GM18909 (cell line): ENCODE results near the gene SDF4.
"Not testable (repeated sequence)": the region's sequence is repeated elsewhere in the genome, so short reads cannot be mapped to it uniquely, and the experiment has no call there.

Source experiments
- ATAC-seq: cut with Tn5 transposase; IDR thresholded peaks from one replicate; pipeline ENCODE4 v1.9.1; 2021; ENCODE audit warnings: mild to moderate bottlenecking; ENCODE audit not compliant: unreplicated experiment, poor library complexity

The SDF4 gene

DNA sequence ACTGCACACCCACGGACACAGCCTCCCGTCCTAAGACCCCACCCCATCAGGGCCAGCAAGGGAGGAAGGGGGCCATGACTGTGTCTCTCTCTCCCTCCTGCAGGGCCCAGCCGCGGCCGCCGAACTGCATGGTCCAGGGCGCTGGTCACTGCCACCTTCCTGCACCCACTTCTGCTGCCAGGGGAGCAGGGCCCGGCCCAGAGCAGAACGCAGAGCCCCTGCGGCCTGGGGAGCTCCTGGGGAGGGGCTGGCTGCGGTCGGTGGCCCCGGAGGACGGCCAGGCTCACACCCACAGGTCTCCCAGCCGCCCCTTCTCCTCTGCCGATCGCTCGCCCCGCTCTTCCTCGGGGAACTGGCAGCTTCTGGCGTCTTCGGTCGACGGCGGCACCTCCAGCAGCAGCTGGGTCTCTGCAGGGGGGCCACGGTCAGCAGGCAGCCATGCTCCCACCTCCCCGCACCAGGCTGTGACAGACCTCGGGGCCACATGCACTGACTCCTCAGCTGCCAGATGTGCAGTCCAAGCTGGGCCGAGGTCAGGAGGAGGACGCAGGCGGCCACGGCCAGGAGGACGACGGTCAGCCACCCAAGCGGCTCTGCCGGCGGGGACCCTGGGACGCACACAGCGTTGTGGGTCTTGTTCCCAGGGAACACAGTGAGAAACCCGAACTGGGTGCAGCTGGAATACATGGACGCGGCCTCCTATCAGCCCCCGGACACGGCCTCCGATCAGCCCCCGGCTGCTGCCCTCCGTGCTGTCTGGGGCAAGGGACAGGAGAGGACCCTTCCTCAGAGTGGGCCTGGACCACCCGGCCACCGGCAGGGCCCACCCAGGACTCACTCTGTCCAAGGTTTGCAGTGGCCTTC, 28.0 kb downstream of the SDF4 start:
- no peak for ATAC-seq

- no peak for ATAC-seq
Observed at GRCh38 chr1:1202831-1203560, 28.8 kb downstream of the SDF4 start.

DNA sequence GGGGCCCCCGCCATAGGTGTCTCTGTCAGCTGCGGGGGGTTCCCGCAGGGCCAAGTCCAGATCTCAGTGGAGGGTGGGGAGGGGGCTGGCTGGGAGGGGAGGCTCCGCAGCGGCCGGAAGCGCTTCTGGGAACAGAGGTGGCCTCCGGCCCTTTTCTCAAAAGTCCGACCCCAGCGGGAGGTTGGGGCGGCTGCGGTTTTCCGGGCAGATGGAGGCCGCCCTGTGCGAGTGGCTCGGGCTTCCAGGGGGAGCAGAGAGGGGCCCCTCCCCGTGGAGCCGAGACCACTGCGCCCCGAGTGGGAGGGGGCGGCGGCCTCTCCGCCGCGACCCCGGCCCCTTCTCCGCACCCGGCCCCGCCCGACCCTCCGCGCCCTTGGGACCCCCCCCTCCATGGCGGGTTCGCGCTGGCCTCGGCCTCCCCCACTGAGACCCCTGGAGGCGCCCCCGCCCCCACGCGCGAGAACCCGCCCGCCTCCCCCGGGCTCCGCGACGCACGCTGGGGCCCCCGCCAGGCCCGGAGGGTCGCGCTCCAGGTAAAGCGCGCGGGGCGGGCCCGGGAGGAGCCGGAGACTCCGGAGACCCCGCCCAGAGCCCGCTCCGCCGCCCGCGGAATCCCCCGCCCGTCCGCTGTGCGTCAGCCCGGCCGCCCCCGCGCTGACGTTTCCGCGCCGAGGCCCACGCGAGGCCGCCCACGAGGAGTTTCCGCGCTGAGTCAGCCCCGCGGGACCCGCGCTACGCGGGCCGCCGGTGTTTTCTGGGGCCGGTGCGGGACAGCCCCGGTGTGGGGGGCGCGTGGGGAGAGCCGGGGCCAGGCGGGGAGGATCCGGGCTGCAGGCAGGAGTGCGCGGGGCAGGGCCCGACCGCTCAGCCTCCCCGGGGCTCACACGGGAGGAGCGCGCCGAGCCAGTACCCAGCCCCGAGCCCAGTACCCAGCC, 30.7 kb downstream of the SDF4 start:
- ATAC-seq: no peak

DNA sequence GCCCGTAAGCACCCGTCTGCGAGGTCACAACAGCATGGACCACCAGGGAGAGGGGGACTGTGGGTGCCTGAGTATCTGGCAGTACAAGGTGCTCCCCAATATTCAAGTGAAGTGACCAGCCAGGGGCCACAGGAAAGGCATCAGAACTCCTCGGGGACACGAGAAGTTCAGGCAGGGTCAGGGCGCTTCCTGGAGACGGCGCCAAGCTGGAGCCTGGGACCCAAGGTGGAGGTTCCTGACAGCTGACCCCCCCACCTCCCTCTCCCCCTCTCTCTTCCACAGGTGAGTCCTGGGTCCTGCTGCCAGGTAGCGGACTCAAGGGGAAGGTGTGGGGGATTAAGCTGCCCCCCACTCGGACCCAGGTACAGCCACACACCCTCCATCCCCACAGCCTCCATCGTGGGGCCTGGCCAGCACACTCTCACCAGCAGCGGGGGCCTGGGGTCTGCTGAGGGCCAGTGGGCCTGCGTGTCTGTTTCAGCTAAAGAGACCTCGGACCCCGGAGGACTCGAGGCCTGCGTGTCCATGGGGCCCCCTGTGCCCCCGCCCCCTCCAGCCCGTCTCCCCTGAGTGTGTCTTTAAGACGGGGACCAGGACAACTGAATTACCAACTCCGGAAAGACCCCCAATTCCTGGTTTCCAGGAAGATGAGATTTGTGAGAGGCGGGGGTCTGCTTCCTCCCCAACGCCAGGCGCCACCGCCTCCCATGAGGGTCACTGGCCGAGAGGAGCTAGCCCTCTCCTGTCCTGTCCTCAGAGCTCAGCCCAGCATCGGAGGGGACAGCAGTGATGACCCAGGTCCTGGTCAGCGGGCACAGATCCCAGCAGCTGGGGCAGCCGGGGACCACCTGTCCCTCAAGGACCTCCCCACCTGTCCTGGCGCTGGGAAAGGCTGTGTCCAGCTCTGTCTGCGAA, 31.6 kb downstream of the SDF4 start:
- ATAC-seq: no peak

DNA sequence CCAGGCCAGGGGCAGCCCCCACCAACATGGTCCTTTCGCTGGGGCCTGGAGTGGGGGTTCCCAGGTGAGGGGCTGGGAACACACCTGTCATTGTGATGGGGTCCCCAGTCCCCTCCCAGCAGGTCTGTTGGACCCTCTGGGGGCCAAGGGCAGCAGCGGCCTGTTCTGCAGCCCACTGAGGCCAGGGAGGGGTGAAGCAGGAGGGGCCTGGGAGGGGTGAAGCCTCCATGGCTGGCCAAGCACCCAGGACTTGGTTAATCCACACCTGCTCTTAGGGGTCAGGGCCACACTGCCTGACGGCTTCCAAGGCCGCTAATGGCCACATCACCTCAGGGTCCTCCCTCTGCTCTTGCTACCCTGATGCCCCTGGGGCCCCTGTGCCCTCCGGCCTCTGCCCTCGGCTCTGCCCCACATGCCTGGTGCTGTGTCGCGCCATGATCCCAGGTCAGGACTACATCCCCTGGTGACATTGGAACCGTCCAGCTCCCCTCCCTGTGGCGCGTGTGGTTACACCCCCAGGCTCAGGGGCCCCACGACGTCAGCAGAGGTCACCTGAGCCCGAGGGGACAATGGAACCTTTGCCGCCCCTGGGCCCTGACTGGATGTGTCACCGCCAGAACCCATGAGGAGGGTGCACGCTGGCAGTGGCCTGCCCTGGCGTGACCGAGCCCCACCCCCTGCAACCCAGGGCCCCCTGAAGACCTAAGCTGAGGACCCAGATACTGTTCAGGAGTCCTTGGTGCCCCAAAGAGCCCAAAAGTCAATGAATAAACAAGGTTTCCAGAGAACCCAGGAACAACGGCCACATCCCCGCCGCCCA, 32.5 kb downstream of the SDF4 start:
- no peak for ATAC-seq

DNA sequence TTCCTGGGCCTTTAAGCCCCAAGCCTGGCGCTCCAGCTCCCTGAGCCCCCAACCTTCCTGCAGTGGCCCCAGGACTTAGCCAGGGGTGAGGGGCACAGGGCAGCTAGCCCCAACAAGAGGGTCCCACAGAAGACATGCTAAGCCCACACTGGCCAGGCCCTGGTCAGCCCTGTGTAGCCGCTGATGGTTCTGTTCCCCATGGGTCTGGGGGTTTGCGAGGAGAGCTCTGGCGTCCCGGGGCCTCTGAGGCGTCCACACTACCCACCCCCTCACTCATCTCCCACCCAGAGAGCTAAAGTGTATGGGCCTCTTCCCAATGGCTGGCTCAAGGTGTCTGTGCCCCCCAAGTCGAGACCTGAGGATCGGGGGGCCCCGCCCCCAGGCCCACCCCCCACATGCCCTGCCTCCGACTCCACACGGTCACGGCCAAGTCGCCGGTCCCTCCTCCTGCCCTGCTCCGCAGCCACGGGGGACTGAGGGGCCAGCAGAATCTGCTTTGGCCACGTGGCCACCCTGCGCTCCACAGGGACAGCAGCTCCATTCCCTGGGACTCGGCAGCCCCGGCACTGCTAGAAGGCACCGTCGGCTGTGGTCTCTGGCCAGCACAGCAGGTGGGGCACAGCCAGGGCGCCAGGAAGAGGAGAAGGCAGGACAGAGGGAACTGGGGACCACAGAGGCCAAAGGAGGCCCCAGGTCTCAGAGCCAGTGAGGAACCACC, 33.2 kb downstream of the SDF4 start:
- ATAC-seq: no peak

DNA sequence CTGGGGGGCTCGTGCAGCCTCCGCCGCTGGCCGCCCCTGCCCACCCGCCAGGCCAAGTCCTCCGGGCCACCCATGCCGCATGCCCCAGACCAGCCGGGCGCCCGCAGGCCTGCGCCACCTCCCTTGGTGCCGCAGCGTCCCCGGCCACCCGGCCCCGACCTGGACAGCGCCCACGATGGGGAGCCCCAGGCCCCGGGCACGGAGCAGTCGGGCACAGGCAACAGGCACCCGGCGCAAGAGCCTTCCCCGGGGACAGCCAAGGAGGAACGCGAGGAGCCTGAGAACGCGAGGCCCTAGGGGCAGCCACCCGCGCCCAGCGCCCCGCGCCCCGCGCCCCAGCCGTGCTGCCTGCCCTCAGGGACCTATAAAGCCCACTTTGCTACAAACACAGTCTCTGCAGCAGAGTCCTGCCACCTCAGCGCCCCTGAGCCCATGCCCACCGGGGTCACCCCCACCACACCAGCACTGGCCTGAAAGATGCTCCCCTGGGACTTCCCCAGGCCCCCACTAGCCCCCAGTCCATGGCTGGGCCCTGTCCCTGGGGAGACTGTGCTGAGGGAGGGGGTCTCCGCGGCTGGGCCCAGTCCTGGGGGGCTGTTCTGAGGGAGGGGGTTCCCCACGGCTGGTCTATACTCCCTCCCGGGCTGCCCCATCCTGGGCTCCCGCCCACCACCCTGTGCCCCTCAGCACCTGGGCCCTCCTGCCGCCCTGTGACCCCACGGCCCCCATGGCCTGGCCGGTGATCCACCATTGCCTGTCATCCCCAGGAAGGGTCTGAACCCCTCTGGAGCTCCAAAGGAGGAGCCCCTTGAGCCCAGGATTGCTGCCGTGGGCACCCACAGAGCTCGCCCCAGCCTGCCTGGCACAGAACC, 34.0 kb downstream of the SDF4 start:
- no peak for ATAC-seq

GRCh38 chr1:1197188-1197500, 34.7 kb downstream of the SDF4 start:
- ATAC-seq: no peak

DNA sequence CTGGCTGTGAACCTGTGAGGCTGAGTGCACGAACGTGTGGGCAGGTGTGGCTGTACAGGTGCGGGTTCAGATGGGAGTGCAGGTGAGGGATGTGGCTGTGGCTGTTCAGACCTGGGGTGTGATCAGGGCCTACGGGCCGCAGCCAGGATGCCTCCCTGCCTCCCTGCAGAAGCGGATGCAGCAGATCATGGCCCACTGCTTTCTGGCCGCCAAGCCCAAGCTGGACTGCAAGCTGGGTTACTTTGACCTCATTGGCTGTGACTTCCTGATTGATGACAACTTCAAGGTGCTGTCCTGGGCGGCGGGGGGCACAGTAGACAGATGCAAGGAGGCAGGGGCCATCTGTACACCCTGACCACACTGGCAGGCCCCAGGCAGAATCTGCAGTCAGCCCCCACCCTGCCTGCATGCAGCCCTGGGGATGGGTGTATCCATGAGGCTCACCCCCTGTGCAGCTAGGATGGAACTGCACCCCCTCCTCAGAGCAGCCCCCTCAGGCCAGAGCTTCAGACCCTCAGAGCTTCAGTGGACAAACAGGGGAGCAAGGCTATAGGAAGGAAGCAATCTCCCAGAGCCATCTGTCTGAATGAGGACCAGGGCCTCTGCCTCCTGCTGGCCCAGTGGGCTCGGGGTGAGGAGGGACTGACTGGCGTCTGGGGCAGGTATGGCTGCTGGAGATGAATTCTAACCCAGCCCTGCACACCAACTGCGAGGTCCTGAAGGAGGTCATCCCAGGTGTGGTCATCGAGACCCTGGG, 35.2 kb downstream of the SDF4 start:
- no peak for ATAC-seq

GRCh38 chr1:1195726-1196125, 36.1 kb downstream of the SDF4 start:
- not testable (repeated sequence) for ATAC-seq

DNA sequence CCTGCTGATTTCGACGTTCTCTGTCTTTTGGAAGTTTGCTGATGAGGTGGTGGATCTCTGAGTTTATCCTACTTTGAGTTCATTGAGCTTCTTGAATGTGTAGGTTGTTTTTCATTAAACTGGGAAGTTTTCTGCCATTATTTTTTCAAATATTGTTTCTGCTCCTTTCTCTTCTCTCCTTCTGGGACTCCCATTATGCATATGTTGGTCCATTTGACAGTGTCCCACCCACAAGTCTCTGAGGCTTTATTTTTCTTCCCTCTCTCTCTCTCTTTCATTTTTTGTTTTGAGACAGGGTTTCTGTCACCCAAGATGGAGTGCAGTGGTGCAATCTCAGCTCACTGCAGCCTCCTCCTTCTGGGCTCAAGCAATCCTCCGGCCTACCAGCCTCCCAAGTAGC, 37.1 kb downstream of the SDF4 start:
- ATAC-seq: no peak

DNA sequence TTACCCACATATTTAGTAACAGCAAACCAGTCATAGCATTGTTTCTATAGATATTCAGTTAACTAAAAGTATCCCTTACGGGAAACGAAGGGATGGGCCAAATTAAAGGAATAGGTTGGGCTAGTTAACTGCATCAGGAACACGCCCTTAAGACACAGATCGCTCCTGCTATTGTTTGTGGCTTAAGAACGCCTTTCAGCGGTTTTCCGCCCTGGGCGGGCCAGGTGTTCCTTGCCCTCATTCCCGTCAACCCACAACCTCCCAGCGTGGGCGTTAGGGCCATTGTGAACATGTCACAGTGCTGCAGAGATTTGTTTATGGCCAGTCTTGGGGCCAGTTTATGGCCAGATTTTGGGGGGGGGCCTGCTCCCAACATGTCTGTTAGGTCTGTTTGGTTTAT, 40.1 kb downstream of the SDF4 start:
- no peak for ATAC-seq

- no peak for ATAC-seq
Observed at GRCh38 chr1:1189111-1189510, 42.7 kb downstream of the SDF4 start.

DNA sequence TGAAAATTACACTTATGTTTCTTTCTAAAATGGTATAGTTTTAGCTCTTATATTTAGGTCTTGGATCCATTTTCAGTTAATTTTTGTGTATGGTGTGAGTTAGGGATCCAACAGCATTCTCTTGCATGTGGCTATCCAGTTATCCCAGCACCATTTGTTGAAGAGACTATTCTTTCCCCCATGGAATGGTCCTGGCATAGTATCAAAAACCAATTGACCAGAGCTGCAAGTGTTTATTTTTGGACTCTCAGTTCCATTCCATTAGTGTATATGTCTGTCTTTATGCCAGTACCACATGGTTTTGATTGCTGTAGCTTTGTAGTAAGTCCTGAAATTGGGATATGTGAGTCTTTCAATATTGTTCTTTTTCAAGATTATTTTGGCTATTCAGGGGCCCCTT, 43.9 kb downstream of the SDF4 start:
- ATAC-seq: no peak

- no peak for ATAC-seq
Observed at GRCh38 chr1:1185101-1185765, 46.6 kb downstream of the SDF4 start.
